HCT116 (cell line): ENCODE results near the gene PRKG1.

Source experiments
- EZH2 ChIP-seq: fragments of 200-600 bp; sonication (generic); IDR thresholded peaks from 2 replicates; pipeline ENCODE4 v1.6.1; 2017; ENCODE audit warnings: antibody characterized with exemption, mixed run types
- MAX ChIP-seq: IDR thresholded peaks from 2 replicates; pipeline ENCODE4 v1.6.1; 2012
- POLR2A ChIP-seq: IDR thresholded peaks from 2 replicates; pipeline ENCODE4 v1.7.0; 2011; ENCODE audit warnings: borderline replicate concordance; ENCODE audit not compliant: insufficient read depth, insufficient read length; ENCODE audit errors: extremely low read depth
- POLR2AphosphoS5 ChIP-seq: IDR thresholded peaks from 2 replicates; pipeline ENCODE4 v1.6.1; 2011; ENCODE audit warnings: mild to moderate bottlenecking, low read depth, low read length, moderate library complexity
- RAD21 ChIP-seq: IDR thresholded peaks from 2 replicates; pipeline ENCODE4 v1.6.1; 2012; ENCODE audit warnings: low read depth, mild to moderate bottlenecking
- REST ChIP-seq: IDR thresholded peaks from 2 replicates; pipeline ENCODE4 v1.6.1; 2012; ENCODE audit warnings: low read depth
- SRF ChIP-seq: IDR thresholded peaks from 2 replicates; pipeline ENCODE4 v1.6.1; 2012; ENCODE audit warnings: low read depth
- ZNF274 ChIP-seq: fragments of 200-500 bp; sonication (Bioruptor generic); IDR thresholded peaks from 2 replicates; pipeline ENCODE4 v1.6.1; 2014; ENCODE audit warnings: mild to moderate bottlenecking, low read depth, low read length, inconsistent platforms
- TF ChIP-seq, protein P1 (sequence below), 3 experiments: fragments of 200-600 bp in 1 of 3; sonication (generic) in 1 of 3; IDR thresholded peaks in 2 of 3; conservative IDR thresholded peaks in 1 of 3; 2 replicates each; pipeline ENCODE4 v1.5.1; 2012 to 2017; ENCODE audit warnings: low read depth in 2 of 3, low read length in 2 of 3, antibody characterized with exemption in 1 of 3, borderline replicate concordance in 1 of 3, control low read depth in 1 of 3, mild to moderate bottlenecking in 1 of 3, mixed read lengths in 1 of 3, mixed run types in 1 of 3, moderate library complexity in 1 of 3; ENCODE audit not compliant: insufficient read depth in 1 of 3
- TF ChIP-seq, protein P2 (sequence below): IDR thresholded peaks from 2 replicates; pipeline ENCODE4 v1.6.1; 2012
- TF ChIP-seq, protein P3 (sequence below): IDR thresholded peaks from 2 replicates; pipeline ENCODE4 v1.6.1; 2011; ENCODE audit warnings: mild to moderate bottlenecking, low read length, moderate library complexity; ENCODE audit not compliant: insufficient replicate concordance; ENCODE audit errors: extremely low read depth

GRCh38 chr10:51106311-51106945 is 32.1 kb downstream of the PRKG1 start:
- TF ChIP-seq POLR2A, result no peak
- no peak for TF ChIP-seq MAX
- TF ChIP-seq EZH2, result no peak
- TF ChIP-seq, protein P1, sequence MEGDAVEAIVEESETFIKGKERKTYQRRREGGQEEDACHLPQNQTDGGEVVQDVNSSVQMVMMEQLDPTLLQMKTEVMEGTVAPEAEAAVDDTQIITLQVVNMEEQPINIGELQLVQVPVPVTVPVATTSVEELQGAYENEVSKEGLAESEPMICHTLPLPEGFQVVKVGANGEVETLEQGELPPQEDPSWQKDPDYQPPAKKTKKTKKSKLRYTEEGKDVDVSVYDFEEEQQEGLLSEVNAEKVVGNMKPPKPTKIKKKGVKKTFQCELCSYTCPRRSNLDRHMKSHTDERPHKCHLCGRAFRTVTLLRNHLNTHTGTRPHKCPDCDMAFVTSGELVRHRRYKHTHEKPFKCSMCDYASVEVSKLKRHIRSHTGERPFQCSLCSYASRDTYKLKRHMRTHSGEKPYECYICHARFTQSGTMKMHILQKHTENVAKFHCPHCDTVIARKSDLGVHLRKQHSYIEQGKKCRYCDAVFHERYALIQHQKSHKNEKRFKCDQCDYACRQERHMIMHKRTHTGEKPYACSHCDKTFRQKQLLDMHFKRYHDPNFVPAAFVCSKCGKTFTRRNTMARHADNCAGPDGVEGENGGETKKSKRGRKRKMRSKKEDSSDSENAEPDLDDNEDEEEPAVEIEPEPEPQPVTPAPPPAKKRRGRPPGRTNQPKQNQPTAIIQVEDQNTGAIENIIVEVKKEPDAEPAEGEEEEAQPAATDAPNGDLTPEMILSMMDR (IDR thresholded peaks at IDR 0.05 in 2 of 3, conservative IDR thresholded peaks at IDR 0.05 in 1 of 3; ENCODE audit: borderline replicate concordance in 1 of 3, insufficient read depth in 1 of 3, low read depth in 2 of 3, low read length in 2 of 3), result no peak
- TF ChIP-seq, protein P2, sequence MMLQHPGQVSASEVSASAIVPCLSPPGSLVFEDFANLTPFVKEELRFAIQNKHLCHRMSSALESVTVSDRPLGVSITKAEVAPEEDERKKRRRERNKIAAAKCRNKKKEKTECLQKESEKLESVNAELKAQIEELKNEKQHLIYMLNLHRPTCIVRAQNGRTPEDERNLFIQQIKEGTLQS, result no peak
- no peak for TF ChIP-seq ZNF274
- no peak for TF ChIP-seq SRF
- TF ChIP-seq, protein P3, sequence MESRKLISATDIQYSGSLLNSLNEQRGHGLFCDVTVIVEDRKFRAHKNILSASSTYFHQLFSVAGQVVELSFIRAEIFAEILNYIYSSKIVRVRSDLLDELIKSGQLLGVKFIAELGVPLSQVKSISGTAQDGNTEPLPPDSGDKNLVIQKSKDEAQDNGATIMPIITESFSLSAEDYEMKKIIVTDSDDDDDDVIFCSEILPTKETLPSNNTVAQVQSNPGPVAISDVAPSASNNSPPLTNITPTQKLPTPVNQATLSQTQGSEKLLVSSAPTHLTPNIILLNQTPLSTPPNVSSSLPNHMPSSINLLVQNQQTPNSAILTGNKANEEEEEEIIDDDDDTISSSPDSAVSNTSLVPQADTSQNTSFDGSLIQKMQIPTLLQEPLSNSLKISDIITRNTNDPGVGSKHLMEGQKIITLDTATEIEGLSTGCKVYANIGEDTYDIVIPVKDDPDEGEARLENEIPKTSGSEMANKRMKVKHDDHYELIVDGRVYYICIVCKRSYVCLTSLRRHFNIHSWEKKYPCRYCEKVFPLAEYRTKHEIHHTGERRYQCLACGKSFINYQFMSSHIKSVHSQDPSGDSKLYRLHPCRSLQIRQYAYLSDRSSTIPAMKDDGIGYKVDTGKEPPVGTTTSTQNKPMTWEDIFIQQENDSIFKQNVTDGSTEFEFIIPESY, result no peak
- TF ChIP-seq RAD21, result no peak
- TF ChIP-seq POLR2AphosphoS5, result no peak
- TF ChIP-seq REST, result no peak
